ENCODE data around the gene ATOH8.
A peak's percentile ranks its signal among the peaks of the same experiment; 100 is the strongest.

ATOH8 gene

GRCh38 chr2:85718885-85719492 lies 34.8 kb upstream of the ATOH8 start:
- no peak overlapping the region for H2BK120ac ChIP-seq (ENCODE audit: low read depth, low read length)
- no peak for DNase-seq
- no peak overlapping the region for H2AFZ ChIP-seq (ENCODE audit: low read depth, low read length)
- no peak overlapping the region for H3K23ac ChIP-seq (ENCODE audit: low read length in 2 of 2)
- 86% methylated on average over 10 of the region's 10 CpGs for WGBS
- no peak overlapping the region for H3K27ac ChIP-seq (ENCODE audit: low read length, poor library complexity, severe bottlenecking)
- H3K18ac ChIP-seq (ENCODE audit: low read depth in 1 of 2, low read length in 2 of 2): no peak overlapping the region
- H2AK5ac ChIP-seq (ENCODE audit: low read length, severe bottlenecking): no peak overlapping the region
- H3K79me1 ChIP-seq (replicated peaks; ENCODE audit: low read length, poor library complexity, severe bottlenecking): no peaks in the 10 kb centered on the region
- H3K4me2 ChIP-seq (ENCODE audit: low read length, poor library complexity, severe bottlenecking): no peak overlapping the region
- H3K9me3 ChIP-seq (ENCODE audit: control insufficient read depth, low read length): peaks cover 6% of the 10 kb centered on the region
- no peak overlapping the region for H3K14ac ChIP-seq (ENCODE audit: low read length in 2 of 2)
- H4K91ac ChIP-seq (ENCODE audit: low read length): no peak overlapping the region
- no peak overlapping the region for H2BK5ac ChIP-seq (ENCODE audit: low read depth, low read length, poor library complexity, severe bottlenecking)
- H4K8ac ChIP-seq (ENCODE audit: low read length): no peak overlapping the region
- H2BK15ac ChIP-seq (ENCODE audit: low read depth, poor library complexity, severe bottlenecking): no peak overlapping the region
- H3K4me1 ChIP-seq (ENCODE audit: control insufficient read depth, insufficient read depth, low read depth, low read length): no peaks in the 10 kb centered on the region
- peaks cover 17 to 20% of the 10 kb centered on the region in 2 experiments for H3K27me3 ChIP-seq (ENCODE audit: control insufficient read depth in 1 of 2, insufficient read depth in 1 of 2, low read length in 2 of 2)
- peak overlapping the region in 1 of 2 experiments; percentile 38 for H3K4me3 ChIP-seq (ENCODE audit: insufficient read depth in 1 of 2, low read depth in 1 of 2, low read length in 2 of 2)
- no peak overlapping the region for H3K9ac ChIP-seq (ENCODE audit: low read length)
- H3K4ac ChIP-seq (ENCODE audit: low read depth in 1 of 2, low read length in 2 of 2): no peak overlapping the region
- H3K36me3 ChIP-seq (ENCODE audit: control insufficient read depth in 1 of 2, insufficient read depth in 2 of 2, low read depth in 1 of 2, low read length in 2 of 2): no peaks in the 10 kb centered on the region
- H2BK12ac ChIP-seq (ENCODE audit: low read length in 2 of 2): no peak overlapping the region

- H2BK15ac ChIP-seq (ENCODE audit: low read depth, poor library complexity, severe bottlenecking): no peak overlapping the region
- no peak overlapping the region for H2BK5ac ChIP-seq (ENCODE audit: low read depth, low read length, poor library complexity, severe bottlenecking)
- H2AK5ac ChIP-seq (ENCODE audit: low read length, severe bottlenecking): no peak overlapping the region
- no peak overlapping the region for H2AFZ ChIP-seq (ENCODE audit: low read depth, low read length)
- no peak overlapping the region for H4K8ac ChIP-seq (ENCODE audit: low read length)
- H3K27me3 ChIP-seq (ENCODE audit: control insufficient read depth in 1 of 2, insufficient read depth in 1 of 2, low read length in 2 of 2): peaks cover 17 to 20% of the 10 kb centered on the region in 2 experiments
- peaks cover 6% of the 10 kb centered on the region for H3K9me3 ChIP-seq (ENCODE audit: control insufficient read depth, low read length)
- H3K27ac ChIP-seq (ENCODE audit: low read length, poor library complexity, severe bottlenecking): no peak overlapping the region
- H2BK12ac ChIP-seq (ENCODE audit: low read length in 2 of 2): no peak overlapping the region
- H3K4me1 ChIP-seq (ENCODE audit: control insufficient read depth, insufficient read depth, low read depth, low read length): no peaks in the 10 kb centered on the region
- H3K79me1 ChIP-seq (replicated peaks; ENCODE audit: low read length, poor library complexity, severe bottlenecking): no peaks in the 10 kb centered on the region
- no peak overlapping the region for H3K4me3 ChIP-seq (ENCODE audit: insufficient read depth in 1 of 2, low read depth in 1 of 2, low read length in 2 of 2)
- no peak overlapping the region for H3K4me2 ChIP-seq (ENCODE audit: low read length, poor library complexity, severe bottlenecking)
- 96% methylated on average over 6 of the region's 6 CpGs for WGBS
- no peak overlapping the region for H3K18ac ChIP-seq (ENCODE audit: low read depth in 1 of 2, low read length in 2 of 2)
- H3K23ac ChIP-seq (ENCODE audit: low read length in 2 of 2): peak overlapping the region in 1 of 2 experiments; percentile 46
- no peak overlapping the region for H3K14ac ChIP-seq (ENCODE audit: low read length in 2 of 2)
- no peak overlapping the region for H3K4ac ChIP-seq (ENCODE audit: low read depth in 1 of 2, low read length in 2 of 2)
- no peak for DNase-seq
- H2BK120ac ChIP-seq (ENCODE audit: low read depth, low read length): no peak overlapping the region
- H3K36me3 ChIP-seq (ENCODE audit: control insufficient read depth in 1 of 2, insufficient read depth in 2 of 2, low read depth in 1 of 2, low read length in 2 of 2): no peaks in the 10 kb centered on the region
- H3K9ac ChIP-seq (ENCODE audit: low read length): no peak overlapping the region
- no peak overlapping the region for H4K91ac ChIP-seq (ENCODE audit: low read length)
These were observed 34.1 kb upstream of the ATOH8 start for GRCh38 chr2:85719609-85720240.

- Histone ChIP-seq H2BK5ac (ENCODE audit: low read depth, low read length, poor library complexity, severe bottlenecking) (no peak overlapping the region), H4K8ac (ENCODE audit: low read length) (no peak overlapping the region), H3K4ac (ENCODE audit: low read depth in 1 of 2, low read length in 2 of 2) (no peak overlapping the region), H2BK120ac (ENCODE audit: low read depth, low read length) (no peak overlapping the region), H3K4me3 (ENCODE audit: insufficient read depth in 1 of 2, low read depth in 1 of 2, low read length in 2 of 2) (no peak overlapping the region), H3K14ac (ENCODE audit: low read length in 2 of 2) (no peak overlapping the region), H3K79me1 (replicated peaks; ENCODE audit: low read length, poor library complexity, severe bottlenecking) (no peaks in the 10 kb centered on the region), H3K9me3 (ENCODE audit: control insufficient read depth, low read length) (peaks cover 6% of the 10 kb centered on the region), H3K4me1 (ENCODE audit: control insufficient read depth, insufficient read depth, low read depth, low read length) (no peaks in the 10 kb centered on the region), H4K91ac (ENCODE audit: low read length) (no peak overlapping the region), H2BK12ac (ENCODE audit: low read length in 2 of 2) (no peak overlapping the region), H2AK5ac (ENCODE audit: low read length, severe bottlenecking) (no peak overlapping the region), H3K27me3 (ENCODE audit: control insufficient read depth in 1 of 2, insufficient read depth in 1 of 2, low read length in 2 of 2) (peaks cover 22 to 27% of the 10 kb centered on the region in 2 experiments), H2BK15ac (ENCODE audit: low read depth, poor library complexity, severe bottlenecking) (no peak overlapping the region), H3K36me3 (ENCODE audit: control insufficient read depth in 1 of 2, insufficient read depth in 2 of 2, low read depth in 1 of 2, low read length in 2 of 2) (no peaks in the 10 kb centered on the region), H2AFZ (ENCODE audit: low read depth, low read length) (no peak overlapping the region), H3K18ac (ENCODE audit: low read depth in 1 of 2, low read length in 2 of 2) (no peak overlapping the region), H3K23ac (ENCODE audit: low read length in 2 of 2) (no peak overlapping the region), H3K27ac (ENCODE audit: low read length, poor library complexity, severe bottlenecking) (no peak overlapping the region), H3K9ac (ENCODE audit: low read length) (no peak overlapping the region), H3K4me2 (ENCODE audit: low read length, poor library complexity, severe bottlenecking) (no peak overlapping the region)
- WGBS: 100% methylated on average over 1 of the region's 1 CpG
- DNase-seq: no peak
These were observed 33.3 kb upstream of the ATOH8 start for GRCh38 chr2:85720533-85720932.

GRCh38 chr2:85721641-85722040 lies 32.1 kb upstream of the ATOH8 start:
- H3K27me3 ChIP-seq (ENCODE audit: control insufficient read depth in 1 of 2, insufficient read depth in 1 of 2, low read length in 2 of 2): peaks cover 14 to 25% of the 10 kb centered on the region in 2 experiments
- peaks cover 6% of the 10 kb centered on the region for H3K9me3 ChIP-seq (ENCODE audit: control insufficient read depth, low read length)
- H2AFZ ChIP-seq (ENCODE audit: low read depth, low read length): no peak overlapping the region
- no peak overlapping the region for H2BK12ac ChIP-seq (ENCODE audit: low read length in 2 of 2)
- H3K79me1 ChIP-seq (replicated peaks; ENCODE audit: low read length, poor library complexity, severe bottlenecking): no peaks in the 10 kb centered on the region
- H3K4me2 ChIP-seq (ENCODE audit: low read length, poor library complexity, severe bottlenecking): no peak overlapping the region
- WGBS: 85% methylated on average over 3 of the region's 4 CpGs
- H3K27ac ChIP-seq (ENCODE audit: low read length, poor library complexity, severe bottlenecking): no peak overlapping the region
- H2BK5ac ChIP-seq (ENCODE audit: low read depth, low read length, poor library complexity, severe bottlenecking): no peak overlapping the region
- H3K14ac ChIP-seq (ENCODE audit: low read length in 2 of 2): no peak overlapping the region
- no peak overlapping the region for H2BK120ac ChIP-seq (ENCODE audit: low read depth, low read length)
- H2AK5ac ChIP-seq (ENCODE audit: low read length, severe bottlenecking): no peak overlapping the region
- no peak overlapping the region for H3K4me3 ChIP-seq (ENCODE audit: insufficient read depth in 1 of 2, low read depth in 1 of 2, low read length in 2 of 2)
- H3K4me1 ChIP-seq (ENCODE audit: control insufficient read depth, insufficient read depth, low read depth, low read length): no peaks in the 10 kb centered on the region
- no peak overlapping the region for H3K4ac ChIP-seq (ENCODE audit: low read depth in 1 of 2, low read length in 2 of 2)
- no peaks in the 10 kb centered on the region for H3K36me3 ChIP-seq (ENCODE audit: control insufficient read depth in 1 of 2, insufficient read depth in 2 of 2, low read depth in 1 of 2, low read length in 2 of 2)
- H3K23ac ChIP-seq (ENCODE audit: low read length in 2 of 2): no peak overlapping the region
- no peak overlapping the region for H4K8ac ChIP-seq (ENCODE audit: low read length)
- no peak for DNase-seq
- no peak overlapping the region for H2BK15ac ChIP-seq (ENCODE audit: low read depth, poor library complexity, severe bottlenecking)
- no peak overlapping the region for H3K9ac ChIP-seq (ENCODE audit: low read length)
- H4K91ac ChIP-seq (ENCODE audit: low read length): no peak overlapping the region
- H3K18ac ChIP-seq (ENCODE audit: low read depth in 1 of 2, low read length in 2 of 2): no peak overlapping the region

All from mesenchymal stem cell (in vitro differentiated cells and primary cell).